Upper lobe of left lung (tissue), 6 donors: ENCODE results near the gene ZNF14. TPM values are rescaled to one million over a fixed set of nuclear protein-coding genes. Genes with fewer than 3 reads are reported as not detected.
"Not testable (repeated sequence)": the region's sequence is repeated elsewhere in the genome, so short reads cannot be mapped to it uniquely, and the experiment has no call there.

Experiments
- ATAC-seq, 2 donors: fragments of 200-7000 bp; cut with Tn5 transposase; one replicate each; pipeline ENCODE4 v1.9.1; 2022; ENCODE audit warnings: mild to moderate bottlenecking in 2 of 2, moderate library complexity in 2 of 2; ENCODE audit not compliant: low FRiP score in 2 of 2
- DNase-seq, 2 donors: peaks; one replicate each; pipeline ENCODE4 v3.0.0-alpha.2; 2019 to 2020
- H3K27ac ChIP-seq, 4 donors: fragments of 200-600 bp; sonication (generic); one replicate each; pipeline ENCODE4 v1.5.1; 2016 to 2019
- H3K27me3 ChIP-seq, 4 donors: fragments of 200-600 bp; sonication (generic); one replicate each; pipeline ENCODE4 v1.5.1; 2017 to 2019
- H3K36me3 ChIP-seq, 4 donors: fragments of 200-600 bp; sonication (generic); one replicate each; pipeline ENCODE4 v1.5.1; 2016 to 2019
- H3K4me1 ChIP-seq, 4 donors: fragments of 200-600 bp; sonication (generic); one replicate each; pipeline ENCODE4 v1.5.1; 2018 to 2019
- H3K4me3 ChIP-seq, 4 donors: fragments of 200-600 bp; sonication (generic); one replicate each; pipeline ENCODE4 v1.5.1; 2017 to 2019; ENCODE audit warnings: mild to moderate bottlenecking in 2 of 4, moderate library complexity in 1 of 4
- H3K9me3 ChIP-seq, 4 donors: fragments of 200-600 bp; sonication (generic); one replicate each; pipeline ENCODE4 v1.5.1; 2018 to 2019
- EP300 ChIP-seq, 4 donors: sonication (generic); formaldehyde crosslinking; IDR thresholded peaks; one replicate each; pipeline ENCODE4 v1.5.1; 2017; ENCODE audit warnings: antibody characterized with exemption in 4 of 4, control low read depth in 2 of 4
- POLR2A ChIP-seq, 4 donors: fragments of 450-650 bp; IDR thresholded peaks; one replicate each; pipeline ENCODE4 v1.5.1; 2016 to 2017; ENCODE audit warnings: antibody characterized with exemption in 4 of 4, mild to moderate bottlenecking in 2 of 4
- POLR2AphosphoS5 ChIP-seq, 2 donors: sonication (generic); formaldehyde crosslinking; IDR thresholded peaks; one replicate each; pipeline ENCODE4 v1.5.1; 2017; ENCODE audit warnings: antibody characterized with exemption in 2 of 2
- WGBS, 2 donors: methylation state at CpG; one replicate each; pipeline ENCODE4 v1.1.5; 2017 to 2018; 5-methylcytosine and 5-hydroxymethylcytosine counted together
- total RNA-seq, 6 donors: library from RNA; depleted of rRNA in 4 of 6; stranded (reverse); fragments of >200 nt in 4 of 6; gene quantifications; one replicate each; pipeline versions ENCODE4 v1.1.0 to v1.2.1, GENCODE V29; 2016 to 2021
- TF ChIP-seq, protein P1 (sequence below), 6 experiments: fragments of 450-650 bp in 4 of 6; fragments of 200-600 bp in 2 of 6; sonication (generic) in 2 of 6; IDR thresholded peaks; one replicate each; pipeline ENCODE4 v1.5.1; 2016 to 2019; ENCODE audit warnings: antibody characterized with exemption in 6 of 6
- donor health status: DM: no; HTN: no; CAD: no; lungs with moderate emphysema.
- donor health status: DM: no; HTN: yes; CAD: no; lungs with severe emphysema.

ZNF14 gene
- 10 to 100 TPM in 2 of 6 donors, 1 to 10 TPM in 4; 4.7 to 13.6 (median 5.1) TPM for total RNA-seq

DNA sequence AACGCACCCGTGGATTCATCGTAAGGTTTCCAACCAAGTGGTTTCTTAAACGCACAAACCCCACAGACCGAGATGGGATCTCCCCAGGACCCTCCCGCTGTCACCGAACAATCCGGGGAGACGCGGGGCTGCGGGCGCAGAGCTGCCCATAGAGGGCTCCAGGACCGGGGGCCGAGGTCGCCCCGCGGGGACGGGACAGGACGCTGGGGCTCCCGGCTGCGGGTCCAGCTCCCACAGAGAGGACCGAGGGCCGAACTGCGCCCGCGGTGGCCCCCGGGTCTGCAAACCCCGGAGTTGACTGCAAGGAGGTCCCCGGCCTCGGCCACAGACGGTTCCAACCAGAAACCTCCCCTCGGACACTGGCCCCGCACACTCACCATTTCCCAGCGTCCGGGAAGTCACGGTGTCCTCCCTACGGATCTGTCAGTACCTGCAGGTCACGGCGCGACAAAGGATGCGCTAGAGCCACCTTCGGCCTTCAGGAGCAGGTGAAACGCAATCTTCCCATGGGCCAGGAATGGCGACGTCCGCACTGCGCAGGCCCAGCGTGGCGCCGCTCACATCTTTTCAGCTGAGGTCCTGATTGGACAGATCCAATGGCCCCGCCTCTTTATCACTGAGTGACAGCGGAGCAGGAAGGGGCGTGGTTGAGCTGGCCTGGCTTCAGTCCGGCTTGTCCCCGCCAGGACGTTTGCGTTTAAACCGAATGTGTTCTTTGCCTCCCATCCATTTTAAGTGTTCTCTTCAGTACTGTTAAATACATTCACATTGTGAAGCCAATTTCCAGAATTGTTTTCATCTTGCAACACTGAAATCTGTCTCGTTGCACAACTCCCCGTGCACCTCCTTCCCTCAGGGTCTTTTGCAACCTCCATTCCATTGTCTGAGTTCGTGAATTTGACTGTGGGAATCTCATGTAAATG is at the start of gene ZNF14:
TSS of gene ZNF14 (minus strand) at position 534 of the 923 bp plus-strand sequence. CDS start at position 380, 154 bp downstream.
- peak; percentile 99 to 100 for ATAC-seq
- H3K9me3 ChIP-seq = peaks cover 10 to 29% (median 23%) of the 10 kb centered on the region in 4 donors
- peaks cover 0 to 19% (median 6%) of the 10 kb centered on the region in 4 donors for H3K36me3 ChIP-seq
- peak; percentile 95 to 96 for DNase-seq
- H3K27ac ChIP-seq = peak within 1 kb of the TSS; percentile 68 to 89 (median 78)
- H3K4me3 ChIP-seq = peak within 1 kb of the TSS; percentile 86 to 98 (median 93)
- H3K4me1 ChIP-seq = peaks cover 8 to 14% (median 9%) of the 10 kb centered on the region in 4 donors
- TF ChIP-seq POLR2A (IDR thresholded peaks at IDR 0.05) (peak in 3 of 4 donors; percentile 59 to 84 (median 80)), EP300 (IDR thresholded peaks at IDR 0.05) (no peak), POLR2AphosphoS5 (IDR thresholded peaks at IDR 0.05) (peak; percentile 86 to 98)
- TF ChIP-seq, protein P1, sequence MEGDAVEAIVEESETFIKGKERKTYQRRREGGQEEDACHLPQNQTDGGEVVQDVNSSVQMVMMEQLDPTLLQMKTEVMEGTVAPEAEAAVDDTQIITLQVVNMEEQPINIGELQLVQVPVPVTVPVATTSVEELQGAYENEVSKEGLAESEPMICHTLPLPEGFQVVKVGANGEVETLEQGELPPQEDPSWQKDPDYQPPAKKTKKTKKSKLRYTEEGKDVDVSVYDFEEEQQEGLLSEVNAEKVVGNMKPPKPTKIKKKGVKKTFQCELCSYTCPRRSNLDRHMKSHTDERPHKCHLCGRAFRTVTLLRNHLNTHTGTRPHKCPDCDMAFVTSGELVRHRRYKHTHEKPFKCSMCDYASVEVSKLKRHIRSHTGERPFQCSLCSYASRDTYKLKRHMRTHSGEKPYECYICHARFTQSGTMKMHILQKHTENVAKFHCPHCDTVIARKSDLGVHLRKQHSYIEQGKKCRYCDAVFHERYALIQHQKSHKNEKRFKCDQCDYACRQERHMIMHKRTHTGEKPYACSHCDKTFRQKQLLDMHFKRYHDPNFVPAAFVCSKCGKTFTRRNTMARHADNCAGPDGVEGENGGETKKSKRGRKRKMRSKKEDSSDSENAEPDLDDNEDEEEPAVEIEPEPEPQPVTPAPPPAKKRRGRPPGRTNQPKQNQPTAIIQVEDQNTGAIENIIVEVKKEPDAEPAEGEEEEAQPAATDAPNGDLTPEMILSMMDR (IDR thresholded peaks at IDR 0.05) = peak in 3 of 6 experiments; percentile 13 to 22 (median 15)
- 0 to 1% methylated on average over 21 to 51 of the region's 61 CpGs for WGBS, 2 donors
- H3K27me3 ChIP-seq = no peaks in the 10 kb centered on the region

GRCh38 chr19:19781791-19782190 is 48.9 kb upstream of the ZNF14 start:
- H3K27ac ChIP-seq, H3K4me3 ChIP-seq, H3K27me3 ChIP-seq, DNase-seq, ATAC-seq: not testable (repeated sequence)
- peaks cover 0 to 29% (median 12%) of the 10 kb centered on the region in 4 donors for H3K9me3 ChIP-seq
- peaks cover 8 to 15% (median 10%) of the 10 kb centered on the region in 4 donors for H3K4me1 ChIP-seq
- H3K36me3 ChIP-seq = peaks cover 0 to 15% (median 7%) of the 10 kb centered on the region in 4 donors
- WGBS, 2 donors = 74 to 80% methylated on average over 6 of the region's 6 CpGs

GRCh38 chr19:19778666-19779065 is 45.8 kb upstream of the ZNF14 start:
- DNase-seq (no peak), ATAC-seq (no peak)
- no peaks in the 10 kb centered on the region for H3K27me3 ChIP-seq
- TF ChIP-seq, protein P1 (IDR thresholded peaks at IDR 0.05) = no peak
- TF ChIP-seq EP300 (IDR thresholded peaks at IDR 0.05) (no peak), POLR2AphosphoS5 (IDR thresholded peaks at IDR 0.05) (no peak), POLR2A (IDR thresholded peaks at IDR 0.05) (no peak)
- H3K9me3 ChIP-seq = peaks cover 0 to 16% (median 7%) of the 10 kb centered on the region in 4 donors
- WGBS, 2 donors = 87 to 88% methylated on average over 2 of the region's 2 CpGs
- H3K27ac ChIP-seq = no peak overlapping the region
- no peak overlapping the region for H3K4me3 ChIP-seq
- H3K4me1 ChIP-seq = peaks cover 16 to 26% (median 18%) of the 10 kb centered on the region in 4 donors
- peaks cover 0 to 4% (median 0%) of the 10 kb centered on the region in 4 donors for H3K36me3 ChIP-seq

DNA sequence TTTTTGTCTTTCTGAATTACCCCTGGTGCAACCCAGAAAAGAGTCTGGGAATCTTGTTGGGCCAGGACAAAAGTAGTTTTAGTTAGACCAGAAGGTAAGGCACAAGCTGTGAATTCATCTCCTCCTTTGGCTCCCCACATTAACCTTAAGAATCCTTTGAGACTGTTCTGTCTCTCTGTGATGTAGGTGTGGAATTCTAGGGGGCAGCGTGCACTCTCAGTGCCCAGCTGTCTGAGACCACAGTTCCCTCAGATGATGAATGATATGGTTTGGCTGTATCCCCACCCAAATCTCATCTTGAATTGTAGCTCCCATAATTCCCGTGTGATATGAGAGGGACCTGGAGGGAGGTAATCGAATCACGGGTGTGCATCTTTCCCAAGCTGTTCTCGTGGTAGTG is 44.8 kb upstream of the ZNF14 start:
- Histone ChIP-seq H3K27ac (no peak overlapping the region), H3K36me3 (peaks cover 0 to 4% (median 0%) of the 10 kb centered on the region in 4 donors), H3K9me3 (peaks cover 0 to 16% (median 7%) of the 10 kb centered on the region in 4 donors), H3K27me3 (no peaks in the 10 kb centered on the region), H3K4me1 (peaks cover 16 to 26% (median 18%) of the 10 kb centered on the region in 4 donors), H3K4me3 (no peak overlapping the region)
- no peak for ATAC-seq
- 77 to 93% methylated on average over 4 to 5 of the region's 5 CpGs for WGBS, 2 donors
- DNase-seq = no peak
- TF ChIP-seq, protein P1 (IDR thresholded peaks at IDR 0.05) = no peak
- no peak for TF ChIP-seq EP300 (IDR thresholded peaks at IDR 0.05)
- no peak for TF ChIP-seq POLR2AphosphoS5 (IDR thresholded peaks at IDR 0.05)
- no peak for TF ChIP-seq POLR2A (IDR thresholded peaks at IDR 0.05)
